GM23338 (cell line): ENCODE data around the gene PANK4. TPM values are rescaled to one million over a fixed set of nuclear protein-coding genes. Genes with fewer than 3 reads are reported as not detected.

ENCODE experiments used
- ATAC-seq: fragments of 200-7000 bp; cut with Tn5 transposase; 3 replicates; pipeline ENCODE4 v1.9.1; 2020
- DNase-seq: peaks from one replicate; pipeline ENCODE4 v3.0.0-alpha.2; 2015; ENCODE audit warnings: low spot score
- H2AFZ ChIP-seq: fragments of 200-600 bp; sonication (generic); 2 replicates; pipeline ENCODE4 v1.8.0; 2016; ENCODE audit warnings: antibody characterized with exemption, mild to moderate bottlenecking, moderate library complexity
- H3F3A ChIP-seq: fragments of 200-600 bp; sonication (generic); replicated peaks from 2 replicates; pipeline ENCODE4 v1.8.0; 2017; ENCODE audit warnings: antibody characterized with exemption, mixed run types, low read depth
- H3K27ac ChIP-seq: fragments of 200-600 bp; sonication (generic); 2 replicates; pipeline ENCODE4 v1.6.1; 2016; ENCODE audit warnings: low read depth
- H3K27me3 ChIP-seq: fragments of 200-600 bp; sonication (generic); 2 replicates; pipeline ENCODE4 v1.8.0; 2016; ENCODE audit warnings: mild to moderate bottlenecking, mixed run types, moderate library complexity; ENCODE audit not compliant: insufficient read depth
- H3K36me3 ChIP-seq: fragments of 200-600 bp; sonication (generic); 2 replicates; pipeline ENCODE4 v1.8.0; 2016; ENCODE audit warnings: mild to moderate bottlenecking; ENCODE audit not compliant: insufficient read depth
- H3K4me1 ChIP-seq: fragments of 200-600 bp; sonication (generic); 2 replicates; pipeline ENCODE4 v1.8.0; 2016; ENCODE audit warnings: mild to moderate bottlenecking, moderate library complexity; ENCODE audit not compliant: insufficient read depth
- H3K4me2 ChIP-seq: fragments of 200-600 bp; sonication (generic); 2 replicates; pipeline ENCODE4 v1.7.1; 2017; ENCODE audit warnings: mixed run types
- H3K4me3 ChIP-seq: fragments of 200-600 bp; sonication (generic); 2 replicates; pipeline ENCODE4 v1.6.1; 2016; ENCODE audit warnings: mixed run types
- H3K79me2 ChIP-seq: fragments of 200-600 bp; sonication (generic); replicated peaks from 2 replicates; pipeline ENCODE4 v1.8.0; 2017; ENCODE audit warnings: mild to moderate bottlenecking; ENCODE audit not compliant: insufficient read depth
- H3K9me2 ChIP-seq: fragments of 200-600 bp; sonication (generic); 2 replicates; pipeline ENCODE4 v1.8.0; 2017; ENCODE audit not compliant: insufficient read depth
- H4K20me1 ChIP-seq: fragments of 200-600 bp; sonication (generic); replicated peaks from 2 replicates; pipeline ENCODE4 v1.8.0; 2017; ENCODE audit warnings: mild to moderate bottlenecking; ENCODE audit not compliant: insufficient read depth
- H3K27ac Mint-ChIP-seq: 2 replicates; pipeline ENCODE4 v1.8.0; 2020; ENCODE audit warnings: inconsistent platforms, mild to moderate bottlenecking, moderate library complexity, mixed read lengths
- H3K27me3 Mint-ChIP-seq: 3 replicates; pipeline ENCODE4 v1.8.0; 2022; ENCODE audit warnings: low read depth, mild to moderate bottlenecking, moderate library complexity, mixed read lengths, inconsistent platforms; ENCODE audit not compliant: insufficient read depth, poor library complexity
- H3K36me3 Mint-ChIP-seq: 3 replicates; pipeline ENCODE4 v1.8.0; 2021; ENCODE audit warnings: low read depth, mild to moderate bottlenecking, inconsistent platforms, moderate library complexity, mixed read lengths
- H3K4me1 Mint-ChIP-seq: 3 replicates; pipeline ENCODE4 v1.8.0; 2020; ENCODE audit warnings: mild to moderate bottlenecking, inconsistent platforms, mixed read lengths
- H3K4me3 Mint-ChIP-seq: 3 replicates; pipeline ENCODE4 v1.8.0; 2021; ENCODE audit warnings: moderate library complexity, mild to moderate bottlenecking, inconsistent platforms, mixed read lengths
- H3K9me3 Mint-ChIP-seq: 3 replicates; pipeline ENCODE4 v1.8.0; 2020; ENCODE audit warnings: moderate library complexity, mild to moderate bottlenecking, inconsistent platforms, mixed read lengths
- CREB1 ChIP-seq: fragments of 250-450 bp; sonication (Bioruptor Pico); IDR thresholded peaks from 2 replicates; pipeline ENCODE4 v1.5.0; 2020; ENCODE audit warnings: low read depth, mild to moderate bottlenecking, moderate library complexity
- CTCF ChIP-seq, 2 experiments: fragments of 200-600 bp in 1 of 2; sonication (generic) in 1 of 2; conservative IDR thresholded peaks; 2 replicates each; pipeline versions ENCODE4 v1.5.1 to v1.6.1; 2016 to 2017; ENCODE audit warnings: antibody characterized with exemption in 2 of 2, low read depth in 2 of 2, mild to moderate bottlenecking in 2 of 2, moderate library complexity in 1 of 2
- ETS1 ChIP-seq: IDR thresholded peaks from 2 replicates; pipeline ENCODE4 v1.6.1; 2016; ENCODE audit warnings: antibody characterized with exemption
- EZH2 ChIP-seq: fragments of 200-600 bp; sonication (generic); IDR thresholded peaks from one replicate; pipeline ENCODE4 v1.8.0; 2017; ENCODE audit warnings: antibody characterized with exemption, mild to moderate bottlenecking, low read depth; ENCODE audit not compliant: unreplicated experiment
- EZH2phosphoT487 ChIP-seq: fragments of 200-600 bp; sonication (generic); IDR thresholded peaks from one replicate; pipeline ENCODE4 v1.8.1; 2018; ENCODE audit warnings: antibody characterized with exemption; ENCODE audit not compliant: unreplicated experiment
- JUNB ChIP-seq: IDR thresholded peaks from one replicate; pipeline ENCODE4 v1.6.1; 2016; ENCODE audit warnings: antibody characterized with exemption; ENCODE audit not compliant: unreplicated experiment
- POLR2AphosphoS5 ChIP-seq: IDR thresholded peaks from 2 replicates; pipeline ENCODE4 v1.6.1; 2016; ENCODE audit warnings: antibody characterized with exemption, low read depth
- ZNF331 ChIP-seq: fragments of 250-450 bp; sonication (Bioruptor Pico); IDR thresholded peaks from 2 replicates; pipeline ENCODE4 v1.5.0; 2020; ENCODE audit warnings: low read depth, mild to moderate bottlenecking, moderate library complexity
- ZNF462 ChIP-seq: fragments of 250-450 bp; sonication (Bioruptor Pico); IDR thresholded peaks from 2 replicates; pipeline ENCODE4 v1.5.0; 2020; ENCODE audit warnings: mild to moderate bottlenecking, moderate library complexity
- polyA plus RNA-seq: library from polyadenylated mRNA; unstranded; fragments of >200 nt; fragmentation: Nextera tagmentation; extraction: Ambion mirVana; gene quantifications from 2 replicates; pipeline ENCODE4 v1.2.1, GENCODE V29; 2016
- total RNA-seq: library from RNA; depleted of rRNA; stranded (reverse); fragments of >200 nt; shearing (Covaris generic); gene quantifications from 2 replicates; pipeline ENCODE4 v1.2.3, GENCODE V29; 2014

Gene PANK4
- total and polyA plus RNA-seq, 2 experiments from 2014 or later = 25.8 to 43.7 TPM

- Histone ChIP-seq H4K20me1 (no peaks in the 10 kb centered on the region; the same call in 1 of the 2 replicates), H3K4me1 (no peaks in the 10 kb centered on the region), H3K36me3 (no peaks in the 10 kb centered on the region; the same call in 1 of the 2 replicates), H3K4me3 (no peak overlapping the region), H3K4me2 (no peak overlapping the region), H3K27me3 (no peaks in the 10 kb centered on the region), H3F3A (no peaks in the 10 kb centered on the region), H3K27ac (no peak overlapping the region), H3K9me2 (no peaks in the 10 kb centered on the region), H3K79me2 (no peaks in the 10 kb centered on the region), H2AFZ (no peak overlapping the region)
- Mint-ChIP-seq H3K4me3 (no peak overlapping the region), H3K27me3 (peaks cover 3% of the 10 kb centered on the region), H3K4me1 (no peaks in the 10 kb centered on the region), H3K9me3 (no peaks in the 10 kb centered on the region), H3K27ac (no peak overlapping the region), H3K36me3 (peaks cover 27% of the 10 kb centered on the region)
- no peak for TF ChIP-seq POLR2AphosphoS5
- TF ChIP-seq EZH2phosphoT487 = no peak
- no peak for TF ChIP-seq CREB1 (CRISPR knock-in tag)
- TF ChIP-seq ETS1 = no peak
- ATAC-seq (no peak), DNase-seq (no peak)
These were observed 13.5 kb downstream of the PANK4 start for GRCh38 chr1:2512862-2513421.

- Histone ChIP-seq H3K9me2 (no peaks in the 10 kb centered on the region), H3K4me1 (no peaks in the 10 kb centered on the region), H2AFZ (no peak overlapping the region), H3K27ac (no peak overlapping the region), H3K27me3 (no peaks in the 10 kb centered on the region), H4K20me1 (no peaks in the 10 kb centered on the region; the same call in 1 of the 2 replicates), H3K4me2 (no peak overlapping the region), H3F3A (no peaks in the 10 kb centered on the region), H3K79me2 (no peaks in the 10 kb centered on the region), H3K4me3 (no peak overlapping the region), H3K36me3 (no peaks in the 10 kb centered on the region; the same call in 1 of the 2 replicates)
- DNase-seq (no peak), ATAC-seq (no peak)
- H3K4me1 Mint-ChIP-seq = no peaks in the 10 kb centered on the region
- peaks cover 22% of the 10 kb centered on the region for H3K36me3 Mint-ChIP-seq
- no peak overlapping the region for H3K27ac Mint-ChIP-seq
- no peak overlapping the region for H3K4me3 Mint-ChIP-seq
- H3K27me3 Mint-ChIP-seq = peaks cover 2% of the 10 kb centered on the region
- H3K9me3 Mint-ChIP-seq = no peaks in the 10 kb centered on the region
- TF ChIP-seq ZNF331 (CRISPR knock-in tag) (no peak), CTCF (conservative IDR thresholded peaks at IDR 0.05; ENCODE audit: low read depth in 2 of 2) (no peak), CREB1 (CRISPR knock-in tag) (no peak), ZNF462 (no peak), POLR2AphosphoS5 (no peak), JUNB (no peak), ETS1 (no peak), EZH2 (no peak)
These were observed 15.8 kb downstream of the PANK4 start for GRCh38 chr1:2510366-2511155.
